NT2/D1 (cell line): ENCODE measurements around the gene KCNQ1.

ENCODE experiments used
- YY1 ChIP-seq: IDR thresholded peaks from 2 replicates; pipeline ENCODE4 v1.6.1; 2011; ENCODE audit not compliant: insufficient read length, insufficient read depth
- ZNF274 ChIP-seq: IDR thresholded peaks from 2 replicates; pipeline ENCODE4 v1.6.1; 2011; ENCODE audit warnings: mild to moderate bottlenecking, low read depth, low read length

GRCh38 chr11:2885017-2885677 lies 440.3 kb downstream of the KCNQ1 start:
- TF ChIP-seq ZNF274, result no peak
- TF ChIP-seq YY1, result no peak
